WI38 (cell line): ENCODE measurements around the gene CLDND2.

Experiments used
- H3K4me3 ChIP-seq: 2 replicates; pipeline ENCODE4 v1.5.1; 2011; ENCODE audit warnings: low read depth, mild to moderate bottlenecking, control low read depth, low read length
- TF ChIP-seq, protein P1 (sequence below): IDR thresholded peaks from 2 replicates; pipeline ENCODE4 v1.5.1; 2012; ENCODE audit warnings: low read depth, mild to moderate bottlenecking, control low read depth, low read length

The CLDND2 gene

DNA sequence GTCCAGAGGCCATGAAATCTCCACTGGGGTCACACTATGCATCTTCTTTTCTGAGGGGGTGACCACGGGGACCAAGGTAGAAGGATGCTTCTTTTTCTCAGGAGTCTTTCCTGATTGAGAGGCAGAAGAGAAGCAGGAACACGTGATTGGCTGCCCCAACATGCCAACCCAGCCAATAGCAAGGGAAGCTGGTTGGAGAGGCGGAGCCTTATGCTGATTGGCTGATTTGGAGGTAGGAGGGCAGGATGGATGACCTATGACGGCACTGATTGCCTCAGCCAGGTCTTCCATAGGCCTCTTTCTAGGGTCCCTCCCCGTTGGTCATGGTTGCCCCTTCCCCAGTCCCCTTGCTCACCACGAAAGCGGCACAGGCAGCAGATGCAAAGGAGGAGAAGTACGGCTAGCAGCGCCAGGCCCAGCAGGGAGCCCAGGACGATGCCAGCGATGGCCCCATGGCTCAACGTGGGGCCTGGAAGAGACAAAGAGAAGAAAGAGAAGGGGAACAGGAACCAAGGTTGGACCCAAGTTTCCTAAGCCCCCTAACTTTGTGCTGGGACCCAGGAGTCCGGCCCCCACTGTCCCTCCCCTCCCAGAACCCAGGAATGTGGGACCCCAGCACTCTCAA lies 34.9 kb downstream of the CLDND2 start:
- TF ChIP-seq, protein P1, sequence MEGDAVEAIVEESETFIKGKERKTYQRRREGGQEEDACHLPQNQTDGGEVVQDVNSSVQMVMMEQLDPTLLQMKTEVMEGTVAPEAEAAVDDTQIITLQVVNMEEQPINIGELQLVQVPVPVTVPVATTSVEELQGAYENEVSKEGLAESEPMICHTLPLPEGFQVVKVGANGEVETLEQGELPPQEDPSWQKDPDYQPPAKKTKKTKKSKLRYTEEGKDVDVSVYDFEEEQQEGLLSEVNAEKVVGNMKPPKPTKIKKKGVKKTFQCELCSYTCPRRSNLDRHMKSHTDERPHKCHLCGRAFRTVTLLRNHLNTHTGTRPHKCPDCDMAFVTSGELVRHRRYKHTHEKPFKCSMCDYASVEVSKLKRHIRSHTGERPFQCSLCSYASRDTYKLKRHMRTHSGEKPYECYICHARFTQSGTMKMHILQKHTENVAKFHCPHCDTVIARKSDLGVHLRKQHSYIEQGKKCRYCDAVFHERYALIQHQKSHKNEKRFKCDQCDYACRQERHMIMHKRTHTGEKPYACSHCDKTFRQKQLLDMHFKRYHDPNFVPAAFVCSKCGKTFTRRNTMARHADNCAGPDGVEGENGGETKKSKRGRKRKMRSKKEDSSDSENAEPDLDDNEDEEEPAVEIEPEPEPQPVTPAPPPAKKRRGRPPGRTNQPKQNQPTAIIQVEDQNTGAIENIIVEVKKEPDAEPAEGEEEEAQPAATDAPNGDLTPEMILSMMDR = no peak
- H3K4me3 ChIP-seq = no peak overlapping the region

DNA sequence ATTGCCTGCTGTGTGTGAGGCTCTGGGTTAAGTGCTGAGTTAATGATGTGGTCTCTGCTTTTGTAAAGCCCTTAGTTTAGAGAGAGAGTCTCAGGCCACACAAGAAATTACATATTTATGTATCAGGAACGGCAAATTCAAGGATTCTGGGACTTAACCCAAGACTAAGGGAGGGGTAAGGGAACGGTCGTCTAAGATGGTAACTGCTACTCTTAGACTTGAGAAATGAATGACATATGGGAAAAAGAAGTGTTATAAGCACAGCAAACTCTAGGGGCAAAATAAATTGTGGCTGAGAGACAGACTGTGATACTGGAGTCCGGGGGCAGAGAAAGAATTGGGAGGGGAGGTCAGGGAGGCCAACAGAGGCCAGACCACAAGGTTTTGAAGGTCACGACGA lies 37.1 kb downstream of the CLDND2 start:
- H3K4me3 ChIP-seq = no peak overlapping the region
- TF ChIP-seq, protein P1 = no peak

GRCh38 chr19:51331193-51331592 lies 37.6 kb downstream of the CLDND2 start:
- no peak overlapping the region for H3K4me3 ChIP-seq
- TF ChIP-seq, protein P1 = no peak

DNA sequence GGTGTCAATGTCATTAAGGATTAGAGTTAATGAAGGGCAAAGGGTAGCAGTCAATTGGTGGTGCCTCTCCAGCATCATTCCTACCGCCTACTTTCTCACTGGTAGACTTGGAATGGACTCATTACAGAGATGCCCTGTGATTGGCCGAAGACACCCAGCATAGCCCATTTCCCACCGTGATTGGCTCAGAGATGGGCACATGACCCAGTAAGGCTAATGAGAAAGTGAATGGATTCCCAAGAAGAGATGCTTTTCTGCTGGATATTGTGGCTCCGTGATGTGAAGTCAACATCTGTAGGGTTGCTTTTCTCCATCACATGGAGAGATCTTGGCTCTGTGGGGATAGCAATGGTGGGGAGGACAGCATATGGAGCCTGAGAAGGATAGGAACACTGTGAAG lies 38.4 kb downstream of the CLDND2 start:
- TF ChIP-seq, protein P1 = no peak
- H3K4me3 ChIP-seq = no peak overlapping the region

- TF ChIP-seq, protein P1 = no peak
- H3K4me3 ChIP-seq = no peak overlapping the region
Measured at GRCh38 chr19:51329411-51329810, 39.4 kb downstream of the CLDND2 start.

DNA sequence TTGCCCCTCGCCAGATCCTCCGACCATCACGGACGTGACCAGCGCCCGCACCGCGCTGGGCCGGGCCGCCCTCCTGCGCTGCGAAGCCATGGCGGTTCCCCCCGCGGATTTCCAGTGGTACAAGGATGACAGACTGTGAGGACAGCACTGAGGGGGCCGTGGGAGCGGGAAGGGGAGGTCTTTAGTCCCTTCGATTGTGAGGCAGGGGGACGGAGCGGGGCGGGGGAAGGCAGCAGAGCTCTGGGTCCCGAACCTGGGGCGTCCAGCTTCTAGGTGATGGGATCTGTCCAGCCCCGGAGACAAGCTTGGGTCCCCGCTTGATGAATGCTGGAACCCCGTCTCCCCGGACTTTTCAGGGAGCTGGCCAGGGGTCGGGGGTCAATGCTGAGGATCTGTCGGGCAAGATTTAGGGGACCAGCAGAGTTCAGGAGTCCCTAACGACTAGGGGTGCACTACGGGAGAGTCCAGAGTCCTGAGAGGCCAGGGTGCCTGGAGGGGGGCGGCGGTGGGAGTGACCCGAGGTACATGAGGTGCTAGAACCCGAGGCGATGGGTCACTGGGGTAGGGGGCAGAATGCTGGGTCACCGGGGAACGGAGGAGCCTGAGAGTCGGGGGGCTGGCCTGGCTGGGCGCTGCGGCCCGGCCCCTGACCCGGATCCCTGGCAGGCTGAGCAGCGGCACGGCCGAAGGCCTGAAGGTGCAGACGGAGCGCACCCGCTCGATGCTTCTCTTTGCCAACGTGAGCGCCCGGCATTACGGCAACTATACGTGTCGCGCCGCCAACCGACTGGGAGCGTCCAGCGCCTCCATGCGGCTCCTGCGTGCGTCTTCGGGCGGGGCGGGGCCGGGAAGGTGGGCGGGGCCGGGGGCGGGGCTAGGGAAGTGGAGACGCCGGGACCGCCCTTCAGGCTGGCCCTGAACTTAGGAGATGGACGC lies 41.5 kb downstream of the CLDND2 start:
- H3K4me3 ChIP-seq = no peak overlapping the region
- TF ChIP-seq, protein P1 = no peak
